Tibial artery (tissue), 4 donors: ENCODE measurements around the gene RPL19.

Experiments used
- DNase-seq, 2 donors: peaks; one replicate each; pipeline ENCODE4 v3.0.0-alpha.2; 2019
- H3K27ac ChIP-seq, 2 donors: fragments of 200-600 bp; sonication (generic) in 1 of 2; 1 replicate in 1 of 2; 2 replicates in 1 of 2; pipeline ENCODE4 v1.5.1; 2018 to 2019; ENCODE audit warnings: mild to moderate bottlenecking in 1 of 2
- H3K27me3 ChIP-seq, 2 donors: fragments of 200-600 bp; sonication (generic) in 1 of 2; one replicate each; pipeline versions ENCODE4 v1.5.1 to v1.6.0; 2016 to 2019
- H3K36me3 ChIP-seq, 3 donors: fragments of 200-600 bp; sonication (generic) in 2 of 3; one replicate each; pipeline ENCODE4 v1.5.1; 2016 to 2019; ENCODE audit warnings: mild to moderate bottlenecking in 2 of 3
- H3K4me1 ChIP-seq, 4 donors: fragments of 200-600 bp; sonication (generic) in 2 of 4; 1 replicate in 3 of 4; 2 replicates in 1 of 4; pipeline ENCODE4 v1.5.1; 2016 to 2019
- H3K4me3 ChIP-seq, 2 donors: fragments of 200-600 bp; sonication (generic) in 1 of 2; 1 replicate in 1 of 2; 2 replicates in 1 of 2; pipeline ENCODE4 v1.5.1; 2018 to 2019; ENCODE audit warnings: mild to moderate bottlenecking in 2 of 2
- H3K9me3 ChIP-seq, 3 donors: fragments of 200-600 bp; sonication (generic) in 1 of 3; one replicate each; pipeline ENCODE4 v1.5.1; 2016 to 2019
- intact Hi-C: fragments of 100-400 bp; cut with DNase I; formaldehyde crosslinking; loops from one replicate; pipeline ENCODE4 v1.15.0; 2023; ENCODE audit warnings: low total_unique reads
- TF ChIP-seq, protein P1 (sequence below), 2 experiments: fragments of 200-600 bp in 1 of 2; fragments of 450-650 bp in 1 of 2; IDR thresholded peaks; one replicate each; pipeline ENCODE4 v1.5.1; 2017 to 2019; ENCODE audit warnings: antibody characterized with exemption in 2 of 2, mild to moderate bottlenecking in 1 of 2, moderate library complexity in 1 of 2

The RPL19 gene

DNA sequence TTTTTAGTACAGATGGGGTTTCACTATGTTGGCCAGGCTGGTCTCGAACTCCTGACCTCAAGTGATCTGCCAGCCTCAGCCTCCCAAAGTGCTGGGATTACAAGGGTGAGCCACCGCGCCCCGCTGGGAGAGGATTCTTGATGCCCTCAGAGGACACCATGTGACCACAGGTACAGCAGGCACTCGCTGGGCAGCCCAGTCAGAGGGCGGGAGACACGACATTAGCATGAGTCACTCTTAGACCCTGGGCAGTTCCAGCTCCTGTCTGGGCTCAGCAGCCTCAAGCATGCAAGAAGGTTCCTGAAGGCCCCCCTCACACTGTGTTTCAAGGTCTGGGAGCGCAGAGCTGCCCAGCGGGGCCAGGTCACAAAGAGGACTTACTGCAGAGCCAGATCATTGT is 13.8 kb downstream of the RPL19 start:
- H3K4me3 ChIP-seq: no peak overlapping the region
- no peak for DNase-seq
- H3K36me3 ChIP-seq: peaks cover 0 to 65% (median 24%) of the 10 kb centered on the region in 3 donors
- no peaks in the 10 kb centered on the region for H3K27me3 ChIP-seq
- intact Hi-C loops: no loop called here
- TF ChIP-seq, protein P1, sequence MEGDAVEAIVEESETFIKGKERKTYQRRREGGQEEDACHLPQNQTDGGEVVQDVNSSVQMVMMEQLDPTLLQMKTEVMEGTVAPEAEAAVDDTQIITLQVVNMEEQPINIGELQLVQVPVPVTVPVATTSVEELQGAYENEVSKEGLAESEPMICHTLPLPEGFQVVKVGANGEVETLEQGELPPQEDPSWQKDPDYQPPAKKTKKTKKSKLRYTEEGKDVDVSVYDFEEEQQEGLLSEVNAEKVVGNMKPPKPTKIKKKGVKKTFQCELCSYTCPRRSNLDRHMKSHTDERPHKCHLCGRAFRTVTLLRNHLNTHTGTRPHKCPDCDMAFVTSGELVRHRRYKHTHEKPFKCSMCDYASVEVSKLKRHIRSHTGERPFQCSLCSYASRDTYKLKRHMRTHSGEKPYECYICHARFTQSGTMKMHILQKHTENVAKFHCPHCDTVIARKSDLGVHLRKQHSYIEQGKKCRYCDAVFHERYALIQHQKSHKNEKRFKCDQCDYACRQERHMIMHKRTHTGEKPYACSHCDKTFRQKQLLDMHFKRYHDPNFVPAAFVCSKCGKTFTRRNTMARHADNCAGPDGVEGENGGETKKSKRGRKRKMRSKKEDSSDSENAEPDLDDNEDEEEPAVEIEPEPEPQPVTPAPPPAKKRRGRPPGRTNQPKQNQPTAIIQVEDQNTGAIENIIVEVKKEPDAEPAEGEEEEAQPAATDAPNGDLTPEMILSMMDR (IDR thresholded peaks at IDR 0.05): no peak
- peak overlapping the region; percentile 80 to 93 for H3K27ac ChIP-seq
- no peaks in the 10 kb centered on the region for H3K9me3 ChIP-seq
- H3K4me1 ChIP-seq: peaks cover 0 to 83% (median 62%) of the 10 kb centered on the region in 4 donors

GRCh38 chr17:39217734-39218369 is 17.8 kb downstream of the RPL19 start:
- Histone ChIP-seq H3K36me3 (peaks cover 0 to 53% (median 24%) of the 10 kb centered on the region in 3 donors), H3K27ac (peak overlapping the region; percentile 93 to 94), H3K9me3 (no peaks in the 10 kb centered on the region), H3K4me3 (no peak overlapping the region), H3K4me1 (peaks cover 0 to 85% (median 67%) of the 10 kb centered on the region in 4 donors), H3K27me3 (no peaks in the 10 kb centered on the region)
- no peak for DNase-seq
- intact Hi-C loops: no loop called here
- TF ChIP-seq, protein P1 (IDR thresholded peaks at IDR 0.05): no peak

- peak overlapping the region; percentile 93 to 94 for H3K27ac ChIP-seq
- no peak for DNase-seq
- intact Hi-C loops: no loop called here
- H3K4me1 ChIP-seq: peaks cover 0 to 85% (median 70%) of the 10 kb centered on the region in 4 donors
- H3K27me3 ChIP-seq: no peaks in the 10 kb centered on the region
- no peaks in the 10 kb centered on the region for H3K9me3 ChIP-seq
- TF ChIP-seq, protein P1 (IDR thresholded peaks at IDR 0.05): no peak
- H3K4me3 ChIP-seq: no peak overlapping the region
- peaks cover 0 to 47% (median 24%) of the 10 kb centered on the region in 3 donors for H3K36me3 ChIP-seq
Measured at GRCh38 chr17:39218906-39219305, 18.8 kb downstream of the RPL19 start.

DNA sequence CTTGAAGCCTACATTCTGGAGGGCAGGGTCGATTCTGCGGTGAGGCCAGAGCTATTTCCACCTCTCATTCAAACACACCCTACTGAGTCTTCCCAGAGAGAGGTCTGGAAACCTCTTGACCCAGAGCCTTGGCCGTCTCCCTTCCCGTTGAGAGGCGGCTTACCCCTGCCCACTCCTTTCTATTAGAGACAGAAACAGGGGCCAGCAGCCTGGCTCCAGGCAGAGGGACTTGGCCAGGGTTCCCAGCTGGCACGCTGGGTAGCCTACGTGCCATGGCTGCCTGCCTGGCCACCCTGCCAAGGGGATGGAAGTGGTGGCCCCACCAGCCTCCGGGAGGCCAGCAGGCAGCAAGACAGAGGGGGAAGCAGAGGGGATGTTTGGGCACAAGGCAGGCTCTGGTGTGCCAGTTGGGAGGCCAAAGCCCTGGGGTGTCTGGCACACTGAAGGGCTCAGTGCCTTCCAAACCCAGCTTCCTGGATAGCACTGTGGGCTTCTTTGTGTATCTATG is 19.6 kb downstream of the RPL19 start:
- H3K36me3 ChIP-seq: peaks cover 0 to 44% (median 24%) of the 10 kb centered on the region in 3 donors
- H3K4me3 ChIP-seq: no peak overlapping the region
- no peaks in the 10 kb centered on the region for H3K27me3 ChIP-seq
- H3K4me1 ChIP-seq: peaks cover 0 to 86% (median 70%) of the 10 kb centered on the region in 4 donors
- intact Hi-C loops: no loop called here
- H3K9me3 ChIP-seq: no peaks in the 10 kb centered on the region
- peak overlapping the region; percentile 93 to 94 for H3K27ac ChIP-seq
- DNase-seq: peak; percentile 66 to 94
- TF ChIP-seq, protein P1 (IDR thresholded peaks at IDR 0.05): no peak

DNA sequence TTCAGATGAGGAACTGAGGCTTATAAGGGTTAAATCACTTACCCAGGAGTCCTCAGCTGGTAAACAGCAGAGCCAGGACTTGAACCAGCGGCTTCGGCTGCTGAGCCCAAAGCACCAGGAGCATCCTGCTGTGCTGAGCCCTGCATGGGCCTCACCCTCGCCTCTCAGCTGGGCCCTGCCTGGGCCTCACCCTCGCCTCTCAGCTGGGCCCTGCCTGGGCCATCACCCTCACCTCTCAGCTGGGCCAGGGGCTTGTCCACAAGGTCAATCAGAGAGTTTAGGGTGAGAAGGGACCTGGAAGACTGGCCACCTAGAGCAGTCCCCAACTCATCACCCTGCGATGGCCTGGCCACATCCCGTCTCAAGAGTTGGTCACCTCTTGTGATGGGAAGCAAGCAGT is 21.5 kb downstream of the RPL19 start:
- Histone ChIP-seq H3K36me3 (peaks cover 0 to 25% (median 14%) of the 10 kb centered on the region in 3 donors), H3K27ac (peak overlapping the region; percentile 93 to 94), H3K9me3 (no peaks in the 10 kb centered on the region), H3K4me3 (no peak overlapping the region), H3K4me1 (peaks cover 0 to 94% (median 75%) of the 10 kb centered on the region in 4 donors), H3K27me3 (no peaks in the 10 kb centered on the region)
- intact Hi-C loops: no loop called here
- TF ChIP-seq, protein P1 (IDR thresholded peaks at IDR 0.05): no peak
- no peak for DNase-seq
